HCT116 (cell line): ENCODE data around the gene ABCC2. TPM values are rescaled to one million over a fixed set of nuclear protein-coding genes. Genes with fewer than 3 reads are reported as not detected.

ENCODE experiments used
- CEBPB ChIP-seq: IDR thresholded peaks from 2 replicates; pipeline ENCODE4 v1.6.1; 2012; ENCODE audit warnings: low read depth
- EZH2phosphoT487 ChIP-seq: fragments of 200-600 bp; IDR thresholded peaks from 2 replicates; pipeline ENCODE4 v1.6.1; 2018; ENCODE audit warnings: antibody characterized with exemption, borderline replicate concordance
- POLR2AphosphoS5 ChIP-seq: IDR thresholded peaks from 2 replicates; pipeline ENCODE4 v1.6.1; 2011; ENCODE audit warnings: mild to moderate bottlenecking, low read depth, low read length, moderate library complexity
- RAD21 ChIP-seq: IDR thresholded peaks from 2 replicates; pipeline ENCODE4 v1.6.1; 2012; ENCODE audit warnings: low read depth, mild to moderate bottlenecking
- ZBTB33 ChIP-seq: IDR thresholded peaks from 2 replicates; pipeline ENCODE4 v1.6.1; 2011; ENCODE audit warnings: mild to moderate bottlenecking, low read length, moderate library complexity; ENCODE audit not compliant: insufficient replicate concordance; ENCODE audit errors: extremely low read depth
- ZFX ChIP-seq: fragments of 450-650 bp; IDR thresholded peaks from 2 replicates; pipeline ENCODE4 v1.6.1; 2017
- total RNA-seq: library from RNA; stranded (reverse); gene quantifications from one replicate; pipeline ENCODE4 v1.2.1, GENCODE V29; 2021; ENCODE audit not compliant: unreplicated experiment
- TF ChIP-seq, protein P1 (sequence below): IDR thresholded peaks from 2 replicates; pipeline ENCODE4 v1.6.1; 2012; ENCODE audit warnings: low read depth
- TF ChIP-seq, protein P2 (sequence below): IDR thresholded peaks from 2 replicates; pipeline ENCODE4 v1.6.1; 2012
- TF ChIP-seq, protein P3 (sequence below): IDR thresholded peaks from 2 replicates; pipeline ENCODE4 v1.6.1; 2012

The ABCC2 gene
- total RNA-seq, 1 experiment from 2014 or later, result 88.2 TPM

GRCh38 chr10:99750641-99751040 is 31.8 kb upstream of the ABCC2 start (continued):
- TF ChIP-seq ZBTB33, result no peak
- no peak for TF ChIP-seq EZH2phosphoT487
- TF ChIP-seq POLR2AphosphoS5, result no peak
- no peak for TF ChIP-seq RAD21
- TF ChIP-seq CEBPB, result no peak
- TF ChIP-seq, protein P1, sequence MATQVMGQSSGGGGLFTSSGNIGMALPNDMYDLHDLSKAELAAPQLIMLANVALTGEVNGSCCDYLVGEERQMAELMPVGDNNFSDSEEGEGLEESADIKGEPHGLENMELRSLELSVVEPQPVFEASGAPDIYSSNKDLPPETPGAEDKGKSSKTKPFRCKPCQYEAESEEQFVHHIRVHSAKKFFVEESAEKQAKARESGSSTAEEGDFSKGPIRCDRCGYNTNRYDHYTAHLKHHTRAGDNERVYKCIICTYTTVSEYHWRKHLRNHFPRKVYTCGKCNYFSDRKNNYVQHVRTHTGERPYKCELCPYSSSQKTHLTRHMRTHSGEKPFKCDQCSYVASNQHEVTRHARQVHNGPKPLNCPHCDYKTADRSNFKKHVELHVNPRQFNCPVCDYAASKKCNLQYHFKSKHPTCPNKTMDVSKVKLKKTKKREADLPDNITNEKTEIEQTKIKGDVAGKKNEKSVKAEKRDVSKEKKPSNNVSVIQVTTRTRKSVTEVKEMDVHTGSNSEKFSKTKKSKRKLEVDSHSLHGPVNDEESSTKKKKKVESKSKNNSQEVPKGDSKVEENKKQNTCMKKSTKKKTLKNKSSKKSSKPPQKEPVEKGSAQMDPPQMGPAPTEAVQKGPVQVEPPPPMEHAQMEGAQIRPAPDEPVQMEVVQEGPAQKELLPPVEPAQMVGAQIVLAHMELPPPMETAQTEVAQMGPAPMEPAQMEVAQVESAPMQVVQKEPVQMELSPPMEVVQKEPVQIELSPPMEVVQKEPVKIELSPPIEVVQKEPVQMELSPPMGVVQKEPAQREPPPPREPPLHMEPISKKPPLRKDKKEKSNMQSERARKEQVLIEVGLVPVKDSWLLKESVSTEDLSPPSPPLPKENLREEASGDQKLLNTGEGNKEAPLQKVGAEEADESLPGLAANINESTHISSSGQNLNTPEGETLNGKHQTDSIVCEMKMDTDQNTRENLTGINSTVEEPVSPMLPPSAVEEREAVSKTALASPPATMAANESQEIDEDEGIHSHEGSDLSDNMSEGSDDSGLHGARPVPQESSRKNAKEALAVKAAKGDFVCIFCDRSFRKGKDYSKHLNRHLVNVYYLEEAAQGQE, result no peak
- TF ChIP-seq, protein P2, sequence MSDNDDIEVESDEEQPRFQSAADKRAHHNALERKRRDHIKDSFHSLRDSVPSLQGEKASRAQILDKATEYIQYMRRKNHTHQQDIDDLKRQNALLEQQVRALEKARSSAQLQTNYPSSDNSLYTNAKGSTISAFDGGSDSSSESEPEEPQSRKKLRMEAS, result no peak
- TF ChIP-seq, protein P3, sequence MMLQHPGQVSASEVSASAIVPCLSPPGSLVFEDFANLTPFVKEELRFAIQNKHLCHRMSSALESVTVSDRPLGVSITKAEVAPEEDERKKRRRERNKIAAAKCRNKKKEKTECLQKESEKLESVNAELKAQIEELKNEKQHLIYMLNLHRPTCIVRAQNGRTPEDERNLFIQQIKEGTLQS, result no peak
- TF ChIP-seq ZFX, result no peak
